ENCODE measurements around the gene CEBPZ.

DNA sequence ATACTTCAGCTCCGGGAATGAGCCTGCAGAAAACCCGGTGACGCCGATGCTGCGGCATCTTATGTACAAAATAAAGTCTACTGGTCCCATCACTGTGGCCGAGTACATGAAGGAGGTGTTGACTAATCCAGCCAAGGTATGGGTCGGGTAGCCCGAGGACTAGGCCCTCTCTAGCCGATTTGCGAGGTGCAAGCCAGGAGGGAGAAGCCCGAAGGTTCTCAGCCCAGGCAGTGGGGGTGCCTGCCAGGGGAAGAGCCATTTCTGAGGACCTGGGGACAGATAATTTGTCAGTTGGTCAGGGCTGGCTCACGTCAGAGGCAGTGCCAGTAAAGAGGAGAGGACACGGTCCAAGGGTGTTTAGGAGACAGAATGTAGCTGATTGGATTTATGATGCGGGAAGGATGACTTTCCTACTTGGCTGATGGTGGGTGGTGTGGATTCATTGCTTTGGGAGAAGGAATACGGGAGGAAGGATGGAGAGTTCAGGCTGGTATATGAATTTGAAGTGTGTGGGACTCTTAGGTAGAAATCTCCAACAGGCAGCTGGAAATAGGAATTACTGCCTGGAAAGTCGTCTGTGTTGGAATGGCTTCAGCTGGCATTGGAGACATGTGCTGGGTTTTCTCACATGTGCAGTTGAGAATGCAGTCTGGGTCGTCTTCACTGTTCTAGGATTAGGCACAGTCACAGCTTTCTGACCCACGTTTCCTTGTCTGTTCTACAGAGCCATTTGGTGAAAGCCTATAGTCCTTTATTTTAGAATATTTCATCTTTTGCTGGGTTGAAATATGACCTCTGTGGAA, 936 bp upstream of the CEBPZ start:
- TF ChIP-seq RAD21 (IDR thresholded peaks at IDR 0.05; ENCODE audit: low read depth) (no peak), FOXM1 (IDR thresholded peaks at IDR 0.05; ENCODE audit: borderline replicate concordance, low read depth) (no peak), EP300 (IDR thresholded peaks at IDR 0.05; ENCODE audit: borderline replicate concordance) (no peak)
- TF ChIP-seq, protein P1, sequence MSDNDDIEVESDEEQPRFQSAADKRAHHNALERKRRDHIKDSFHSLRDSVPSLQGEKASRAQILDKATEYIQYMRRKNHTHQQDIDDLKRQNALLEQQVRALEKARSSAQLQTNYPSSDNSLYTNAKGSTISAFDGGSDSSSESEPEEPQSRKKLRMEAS (IDR thresholded peaks at IDR 0.05) = no peak
- TF ChIP-seq, protein P2, sequence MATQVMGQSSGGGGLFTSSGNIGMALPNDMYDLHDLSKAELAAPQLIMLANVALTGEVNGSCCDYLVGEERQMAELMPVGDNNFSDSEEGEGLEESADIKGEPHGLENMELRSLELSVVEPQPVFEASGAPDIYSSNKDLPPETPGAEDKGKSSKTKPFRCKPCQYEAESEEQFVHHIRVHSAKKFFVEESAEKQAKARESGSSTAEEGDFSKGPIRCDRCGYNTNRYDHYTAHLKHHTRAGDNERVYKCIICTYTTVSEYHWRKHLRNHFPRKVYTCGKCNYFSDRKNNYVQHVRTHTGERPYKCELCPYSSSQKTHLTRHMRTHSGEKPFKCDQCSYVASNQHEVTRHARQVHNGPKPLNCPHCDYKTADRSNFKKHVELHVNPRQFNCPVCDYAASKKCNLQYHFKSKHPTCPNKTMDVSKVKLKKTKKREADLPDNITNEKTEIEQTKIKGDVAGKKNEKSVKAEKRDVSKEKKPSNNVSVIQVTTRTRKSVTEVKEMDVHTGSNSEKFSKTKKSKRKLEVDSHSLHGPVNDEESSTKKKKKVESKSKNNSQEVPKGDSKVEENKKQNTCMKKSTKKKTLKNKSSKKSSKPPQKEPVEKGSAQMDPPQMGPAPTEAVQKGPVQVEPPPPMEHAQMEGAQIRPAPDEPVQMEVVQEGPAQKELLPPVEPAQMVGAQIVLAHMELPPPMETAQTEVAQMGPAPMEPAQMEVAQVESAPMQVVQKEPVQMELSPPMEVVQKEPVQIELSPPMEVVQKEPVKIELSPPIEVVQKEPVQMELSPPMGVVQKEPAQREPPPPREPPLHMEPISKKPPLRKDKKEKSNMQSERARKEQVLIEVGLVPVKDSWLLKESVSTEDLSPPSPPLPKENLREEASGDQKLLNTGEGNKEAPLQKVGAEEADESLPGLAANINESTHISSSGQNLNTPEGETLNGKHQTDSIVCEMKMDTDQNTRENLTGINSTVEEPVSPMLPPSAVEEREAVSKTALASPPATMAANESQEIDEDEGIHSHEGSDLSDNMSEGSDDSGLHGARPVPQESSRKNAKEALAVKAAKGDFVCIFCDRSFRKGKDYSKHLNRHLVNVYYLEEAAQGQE (IDR thresholded peaks at IDR 0.05; ENCODE audit: low read depth) = no peak
